ENCODE measurements around the gene EBNA1BP2. TPM values are rescaled to one million over a fixed set of nuclear protein-coding genes. Genes with fewer than 3 reads are reported as not detected.

The EBNA1BP2 gene
- total RNA-seq, 1 donor from 2014 or later, result 51.1 TPM

- H3K27me3 Mint-ChIP-seq (ENCODE audit: low read depth), result no peaks in the 10 kb centered on the region
- H3K9me3 Mint-ChIP-seq, result peaks cover 10% of the 10 kb centered on the region
- H3K27ac Mint-ChIP-seq, result peak overlapping the region; percentile 100
- H3K36me3 Mint-ChIP-seq, result peaks cover 9% of the 10 kb centered on the region
- peak overlapping the region; percentile 44 for H3K4me3 Mint-ChIP-seq
- TF ChIP-seq CTCF (IDR thresholded peaks at IDR 0.05; ENCODE audit: unreplicated experiment), result no peak
- DNase-seq (ENCODE audit: low spot score in 2 of 2, unreplicated experiment in 2 of 2), result no peak
- H3K4me1 Mint-ChIP-seq, result peaks cover 27% of the 10 kb centered on the region
Observed at GRCh38 chr1:43207229-43207853, 35.3 kb upstream of the EBNA1BP2 start.

GRCh38 chr1:43206600-43207228, 34.6 kb upstream of the EBNA1BP2 start:
- Mint-ChIP-seq H3K27ac (peak overlapping the region; percentile 100), H3K27me3 (ENCODE audit: low read depth) (no peaks in the 10 kb centered on the region), H3K4me3 (peak overlapping the region; percentile 44), H3K4me1 (peaks cover 27% of the 10 kb centered on the region), H3K9me3 (peaks cover 10% of the 10 kb centered on the region), H3K36me3 (peaks cover 9% of the 10 kb centered on the region)
- no peak for TF ChIP-seq CTCF (IDR thresholded peaks at IDR 0.05; ENCODE audit: unreplicated experiment)
- peak; percentile 71 to 72 for DNase-seq (ENCODE audit: low spot score in 2 of 2, unreplicated experiment in 2 of 2)

GRCh38 chr1:43205671-43206070, 33.6 kb upstream of the EBNA1BP2 start:
- Mint-ChIP-seq H3K4me1 (peaks cover 27% of the 10 kb centered on the region), H3K9me3 (peaks cover 10% of the 10 kb centered on the region), H3K4me3 (no peak overlapping the region), H3K36me3 (peaks cover 9% of the 10 kb centered on the region), H3K27ac (peak overlapping the region; percentile 100), H3K27me3 (ENCODE audit: low read depth) (no peaks in the 10 kb centered on the region)
- DNase-seq (ENCODE audit: low spot score in 2 of 2, unreplicated experiment in 2 of 2), result no peak
- no peak for TF ChIP-seq CTCF (IDR thresholded peaks at IDR 0.05; ENCODE audit: unreplicated experiment)

GRCh38 chr1:43204394-43204793, 32.3 kb upstream of the EBNA1BP2 start:
- H3K4me3 Mint-ChIP-seq, result no peak overlapping the region
- H3K27ac Mint-ChIP-seq, result peak overlapping the region; percentile 40
- peaks cover 10% of the 10 kb centered on the region for H3K9me3 Mint-ChIP-seq
- H3K27me3 Mint-ChIP-seq (ENCODE audit: low read depth), result no peaks in the 10 kb centered on the region
- no peak for DNase-seq (ENCODE audit: low spot score in 2 of 2, unreplicated experiment in 2 of 2)
- H3K36me3 Mint-ChIP-seq, result peaks cover 9% of the 10 kb centered on the region
- TF ChIP-seq CTCF (IDR thresholded peaks at IDR 0.05; ENCODE audit: unreplicated experiment), result no peak
- H3K4me1 Mint-ChIP-seq, result peaks cover 27% of the 10 kb centered on the region

- H3K9me3 Mint-ChIP-seq, result peaks cover 10% of the 10 kb centered on the region
- no peak for TF ChIP-seq CTCF (IDR thresholded peaks at IDR 0.05; ENCODE audit: unreplicated experiment)
- peaks cover 9% of the 10 kb centered on the region for H3K36me3 Mint-ChIP-seq
- no peak overlapping the region for H3K27ac Mint-ChIP-seq
- H3K4me1 Mint-ChIP-seq, result peaks cover 27% of the 10 kb centered on the region
- no peak overlapping the region for H3K4me3 Mint-ChIP-seq
- DNase-seq (ENCODE audit: low spot score in 2 of 2, unreplicated experiment in 2 of 2), result no peak
- H3K27me3 Mint-ChIP-seq (ENCODE audit: low read depth), result no peaks in the 10 kb centered on the region
Observed at GRCh38 chr1:43203859-43204258, 31.8 kb upstream of the EBNA1BP2 start.
